Body of pancreas (tissue), 4 donors: ENCODE data around the gene TFCP2L1.

ENCODE experiments used
- POLR2A ChIP-seq, 3 donors: fragments of 450-650 bp; IDR thresholded peaks; one replicate each; pipeline ENCODE4 v1.6.1; 2016; ENCODE audit warnings: antibody characterized with exemption in 3 of 3, mild to moderate bottlenecking in 2 of 3
- TF ChIP-seq, protein P1 (sequence below), 7 experiments: fragments of 450-650 bp in 4 of 7; fragments of 200-600 bp in 3 of 7; sonication (generic) in 3 of 7; IDR thresholded peaks; one replicate each; pipeline ENCODE4 v1.5.1; 2016 to 2019; ENCODE audit warnings: antibody characterized with exemption in 7 of 7

DNA sequence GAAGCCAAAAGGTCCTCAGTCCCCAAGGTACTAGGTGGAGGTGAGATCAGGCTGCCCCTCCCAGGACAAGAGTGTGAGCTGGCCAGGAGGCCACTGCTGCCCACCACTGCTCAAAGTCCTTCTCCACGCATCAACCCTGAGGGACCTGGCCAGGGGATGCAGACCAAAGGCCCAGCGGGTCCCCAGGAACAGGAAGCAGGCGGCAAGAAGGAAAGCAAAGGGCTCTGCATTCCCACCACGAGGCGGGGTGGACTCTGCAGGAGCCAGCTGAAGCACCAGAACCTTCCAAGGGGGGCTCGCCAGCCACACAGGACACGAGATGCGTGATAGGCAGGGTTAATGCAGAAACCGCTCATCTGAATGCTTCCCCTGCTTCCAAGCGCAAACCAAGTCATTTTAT is 67.4 kb downstream of the TFCP2L1 start:
- TF ChIP-seq, protein P1, sequence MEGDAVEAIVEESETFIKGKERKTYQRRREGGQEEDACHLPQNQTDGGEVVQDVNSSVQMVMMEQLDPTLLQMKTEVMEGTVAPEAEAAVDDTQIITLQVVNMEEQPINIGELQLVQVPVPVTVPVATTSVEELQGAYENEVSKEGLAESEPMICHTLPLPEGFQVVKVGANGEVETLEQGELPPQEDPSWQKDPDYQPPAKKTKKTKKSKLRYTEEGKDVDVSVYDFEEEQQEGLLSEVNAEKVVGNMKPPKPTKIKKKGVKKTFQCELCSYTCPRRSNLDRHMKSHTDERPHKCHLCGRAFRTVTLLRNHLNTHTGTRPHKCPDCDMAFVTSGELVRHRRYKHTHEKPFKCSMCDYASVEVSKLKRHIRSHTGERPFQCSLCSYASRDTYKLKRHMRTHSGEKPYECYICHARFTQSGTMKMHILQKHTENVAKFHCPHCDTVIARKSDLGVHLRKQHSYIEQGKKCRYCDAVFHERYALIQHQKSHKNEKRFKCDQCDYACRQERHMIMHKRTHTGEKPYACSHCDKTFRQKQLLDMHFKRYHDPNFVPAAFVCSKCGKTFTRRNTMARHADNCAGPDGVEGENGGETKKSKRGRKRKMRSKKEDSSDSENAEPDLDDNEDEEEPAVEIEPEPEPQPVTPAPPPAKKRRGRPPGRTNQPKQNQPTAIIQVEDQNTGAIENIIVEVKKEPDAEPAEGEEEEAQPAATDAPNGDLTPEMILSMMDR (IDR thresholded peaks at IDR 0.05) = no peak
- TF ChIP-seq POLR2A (IDR thresholded peaks at IDR 0.05) = no peak
